SW 1271 (cell line): ENCODE measurements around the gene SGSM1.
"Not testable (repeated sequence)": the region's sequence is repeated elsewhere in the genome, so short reads cannot be mapped to it uniquely, and the experiment has no call there.

Experiments
- DNase-seq, 2 experiments: peaks; one replicate each; lab custom pipeline; 2025; lab: John Stamatoyannopoulos, UW

SGSM1 gene

GRCh38 chr22:24901448-24901847 lies 95.4 kb downstream of the SGSM1 start:
- no peak for DNase-seq

DNA sequence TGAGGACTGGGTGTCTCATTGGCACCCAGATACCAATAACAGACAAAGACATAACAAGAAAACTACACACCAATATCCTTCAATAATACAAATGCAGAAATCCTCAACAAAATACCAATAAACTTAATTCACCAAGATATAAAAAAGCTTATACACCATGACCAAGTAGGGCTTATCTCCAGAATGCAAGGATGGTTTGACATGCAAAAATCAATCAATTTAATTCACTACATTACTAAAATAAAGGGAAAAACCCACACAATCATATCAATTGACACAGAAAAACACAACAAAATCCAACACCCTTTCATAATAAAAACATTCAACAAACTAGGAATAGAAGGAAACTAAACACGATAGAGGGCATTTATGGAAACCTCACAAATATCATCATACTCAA lies 99.9 kb downstream of the SGSM1 start:
- DNase-seq, result no peak

DNA sequence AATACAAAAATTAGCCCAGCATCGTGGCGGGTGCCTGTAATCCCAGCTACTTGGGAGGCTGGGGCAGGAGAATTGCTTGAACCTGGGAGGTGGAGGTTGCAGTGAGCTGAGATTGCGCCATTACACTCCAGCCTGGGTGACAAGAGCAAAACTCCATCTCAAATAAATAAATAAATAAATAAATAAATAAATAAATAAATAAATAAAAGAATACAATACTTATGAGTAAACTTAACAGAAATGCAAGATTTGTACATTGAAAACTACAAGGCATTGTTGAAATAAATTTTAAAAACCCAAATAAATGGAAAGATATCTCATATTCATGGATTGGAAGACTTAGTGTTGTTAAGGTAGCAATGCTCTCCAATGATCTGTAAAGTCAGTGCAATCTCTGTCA lies 101.1 kb downstream of the SGSM1 start:
- DNase-seq, result not testable (repeated sequence)

GRCh38 chr22:24920029-24920428 lies 114.0 kb downstream of the SGSM1 start:
- no peak for DNase-seq

GRCh38 chr22:24925586-24926427 lies 119.8 kb downstream of the SGSM1 start:
- no peak for DNase-seq

DNA sequence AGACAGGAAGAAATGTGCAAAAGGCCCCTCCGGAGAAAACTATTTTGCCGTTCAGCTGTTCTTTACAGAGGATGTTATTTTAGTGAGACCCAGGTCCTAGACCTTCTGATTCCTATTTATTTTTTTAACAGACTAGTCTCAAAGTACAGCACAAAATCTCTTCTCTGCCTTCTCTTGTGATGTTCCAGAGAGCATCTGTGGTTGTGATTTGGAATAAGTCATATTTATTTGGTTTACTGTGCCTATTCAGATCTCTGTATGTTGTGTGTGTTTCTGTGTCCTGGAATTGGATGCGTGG lies 120.4 kb downstream of the SGSM1 start:
- no peak for DNase-seq

DNA sequence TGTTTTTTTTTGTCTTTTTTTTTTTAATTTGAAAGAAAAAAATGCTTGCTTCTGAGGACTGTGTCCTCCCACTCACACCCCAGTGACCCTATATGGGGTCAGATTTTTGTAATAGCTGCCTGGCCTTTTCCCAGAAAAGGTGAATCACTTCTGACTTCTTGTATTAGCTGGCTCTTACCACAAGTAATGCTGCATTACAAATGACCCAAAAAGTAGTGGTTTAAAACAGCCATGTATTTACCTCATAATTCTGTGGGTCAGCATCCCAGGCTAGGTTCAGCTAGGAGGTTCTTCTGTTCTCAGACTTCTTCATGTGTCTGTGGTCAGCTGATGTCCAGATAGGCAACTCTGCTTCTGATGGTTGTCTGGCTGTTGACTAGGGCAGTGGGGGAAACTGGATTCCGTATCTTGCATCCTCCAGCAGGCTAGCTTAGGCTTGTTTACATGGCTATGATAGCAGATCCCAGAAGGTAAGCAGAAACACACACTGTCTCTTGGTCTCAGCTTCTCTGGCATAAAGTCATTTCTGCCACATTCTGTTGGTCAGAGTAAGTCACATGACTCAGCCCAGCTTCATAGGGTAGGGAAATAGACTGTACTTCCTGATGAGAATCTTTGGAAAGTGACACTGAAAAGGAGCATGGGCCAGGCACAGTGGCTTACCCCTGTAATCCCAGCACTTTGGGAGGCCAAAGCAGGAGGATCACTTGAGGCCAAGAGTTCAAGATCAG lies 121.0 kb downstream of the SGSM1 start:
- DNase-seq, result no peak

DNA sequence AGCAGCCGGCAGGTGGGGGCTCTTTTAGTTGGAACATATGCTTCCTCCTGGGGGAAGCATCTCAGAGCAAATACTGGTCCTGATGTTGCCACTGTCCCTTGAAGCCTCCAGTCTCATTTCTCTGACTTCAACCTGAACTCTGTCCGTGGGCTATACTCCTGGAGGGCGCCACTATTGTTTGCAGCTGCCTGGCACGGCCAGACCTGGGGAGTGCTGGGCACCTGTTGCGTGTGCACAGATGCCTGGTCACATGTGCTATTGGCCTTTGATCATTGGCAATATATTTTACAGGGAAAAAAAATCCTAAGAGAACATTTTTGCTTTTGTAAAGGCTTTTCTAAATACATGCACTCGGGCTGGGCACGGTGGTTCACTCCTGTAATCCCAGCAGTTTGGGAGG lies 122.3 kb downstream of the SGSM1 start:
- no peak for DNase-seq

- DNase-seq, result no peak
These were observed 124.7 kb downstream of the SGSM1 start for GRCh38 chr22:24930678-24931077.

GRCh38 chr22:24935771-24936483 lies 129.9 kb downstream of the SGSM1 start:
- DNase-seq, result no peak

GRCh38 chr22:24937114-24937513 lies 131.1 kb downstream of the SGSM1 start:
- DNase-seq, result peak in 1 of 2 experiments; percentile 52

DNA sequence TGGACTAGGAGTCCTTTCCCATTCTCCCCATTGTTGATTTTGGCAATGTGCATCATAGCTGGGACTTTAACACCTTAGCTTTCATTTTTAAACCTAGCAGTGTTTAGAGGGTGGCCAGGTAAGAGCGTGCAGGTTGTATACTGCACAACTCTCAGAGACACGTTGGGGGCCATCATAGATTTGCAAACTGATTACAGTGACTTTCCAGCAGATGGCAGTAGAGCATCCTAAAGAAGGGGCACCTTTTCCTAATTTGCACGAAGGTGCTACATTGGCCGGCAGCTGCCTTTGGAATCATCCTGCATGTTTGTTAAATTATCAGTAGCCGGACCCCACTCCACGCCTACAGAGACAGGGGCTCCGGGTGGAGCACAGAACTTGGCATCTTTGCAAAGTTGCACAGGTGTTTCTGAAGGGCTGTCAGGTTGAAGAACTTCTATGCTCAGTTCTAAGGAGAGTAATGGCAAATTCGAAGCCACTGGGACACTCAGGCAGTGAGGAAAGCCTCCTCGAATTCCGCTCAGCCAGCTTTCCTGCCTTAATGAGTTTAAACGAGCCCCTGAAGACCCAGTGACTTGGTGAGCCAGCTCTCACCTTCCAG lies 132.8 kb downstream of the SGSM1 start:
- DNase-seq, result peak in 1 of 2 experiments; percentile 44

- no peak for DNase-seq
These were observed 136.3 kb downstream of the SGSM1 start for GRCh38 chr22:24942301-24942700.

DNA sequence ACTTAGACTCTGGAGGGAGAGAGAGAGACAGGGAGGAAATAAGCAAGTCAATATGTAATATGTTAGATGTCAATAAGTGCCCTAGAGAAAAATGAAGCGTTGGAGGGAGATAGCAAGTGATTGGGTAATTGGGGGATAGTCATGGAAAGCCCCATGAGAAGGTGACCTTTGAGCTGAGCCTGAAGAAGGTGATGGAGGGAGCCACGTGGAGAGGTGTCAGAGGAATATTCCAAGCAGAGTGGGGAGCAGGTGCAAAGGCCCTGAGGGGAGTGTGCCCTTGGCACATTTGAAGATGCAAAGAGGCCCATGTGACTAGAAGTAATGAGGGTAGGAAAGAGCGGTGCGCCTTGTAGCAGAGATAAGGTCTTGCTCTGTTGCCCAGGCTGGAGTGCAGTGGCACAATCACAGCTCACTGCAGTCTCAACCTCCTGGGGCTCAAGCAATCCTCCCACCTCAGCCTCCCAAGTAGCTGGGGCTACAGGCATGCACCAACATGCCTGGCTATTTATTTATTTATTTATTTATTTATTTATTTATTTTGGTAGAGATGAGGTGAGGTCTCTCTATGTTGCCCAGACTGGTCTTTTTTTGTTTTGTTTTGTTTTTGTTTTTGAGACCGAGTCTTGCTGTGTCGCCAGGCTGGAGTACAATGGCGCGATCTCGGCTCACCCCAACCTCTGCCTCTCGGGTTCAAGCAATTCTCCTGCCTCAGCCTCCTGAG lies 138.4 kb downstream of the SGSM1 start:
- DNase-seq, result no peak

GRCh38 chr22:24945430-24945829 lies 139.4 kb downstream of the SGSM1 start:
- no peak for DNase-seq

- no peak for DNase-seq
These were observed 141.4 kb downstream of the SGSM1 start for GRCh38 chr22:24947383-24947782.

DNA sequence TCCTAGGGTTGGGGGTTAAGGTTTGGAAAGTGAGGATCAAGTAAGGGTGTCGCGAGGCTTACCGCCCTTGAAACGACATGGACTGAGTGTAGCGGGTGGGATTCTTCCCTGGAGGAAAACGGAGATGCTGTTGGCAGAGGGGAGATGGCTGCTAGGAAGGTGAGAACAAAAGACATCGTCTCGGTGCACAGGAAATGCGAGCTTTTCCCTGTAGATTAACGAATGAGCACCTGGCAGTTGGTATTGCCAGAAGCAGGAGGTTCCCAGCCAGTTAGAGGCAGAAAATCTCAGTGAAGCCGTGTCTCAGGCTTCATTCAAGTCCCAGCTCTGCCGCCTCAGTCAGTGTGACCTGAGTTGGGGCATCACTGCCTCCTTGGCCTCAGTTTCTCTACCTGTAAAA lies 141.9 kb downstream of the SGSM1 start:
- DNase-seq, result no peak

DNA sequence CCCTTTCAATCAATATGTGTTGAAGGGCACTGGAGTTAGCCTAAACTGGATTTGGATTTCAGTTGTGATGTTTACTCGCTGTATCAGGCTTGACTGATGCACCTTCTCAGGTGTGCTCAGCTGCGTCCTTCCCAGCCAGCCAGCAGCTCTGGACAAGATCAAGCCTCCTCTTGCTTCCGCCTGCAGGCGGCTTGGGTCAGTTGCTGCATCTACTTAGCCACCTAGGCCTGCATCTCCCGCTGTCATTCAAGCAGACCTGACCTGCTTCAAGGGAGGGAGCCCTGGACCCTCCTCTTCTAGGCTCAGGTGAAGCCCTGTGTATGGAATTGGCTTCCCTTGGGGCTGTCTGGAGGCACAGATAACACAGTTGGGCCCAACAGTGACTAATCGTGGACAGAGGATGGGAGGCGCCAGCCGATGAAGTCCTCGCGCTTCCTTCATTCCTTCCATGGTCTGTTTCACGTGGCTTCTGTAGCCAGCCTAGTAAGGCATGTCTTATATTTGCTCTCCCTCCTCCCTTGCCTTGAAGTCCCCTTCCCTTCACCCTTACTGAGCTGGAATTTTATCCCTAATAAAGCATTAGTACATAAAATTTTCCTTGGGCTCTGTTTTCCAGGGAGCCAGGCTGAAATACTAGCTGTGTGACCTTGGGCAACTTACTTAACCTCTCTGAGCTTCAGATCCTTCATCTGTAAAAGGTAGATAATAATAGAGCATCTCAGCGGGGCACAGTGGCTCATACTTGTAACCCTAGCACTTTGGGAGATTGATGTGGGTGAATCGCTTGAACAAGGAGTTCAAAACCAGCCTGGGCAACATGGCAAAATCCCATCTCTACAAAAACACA lies 142.6 kb downstream of the SGSM1 start:
- no peak for DNase-seq

- peak in 1 of 2 experiments; percentile 26 for DNase-seq
These were observed 144.4 kb downstream of the SGSM1 start for GRCh38 chr22:24950272-24950902.
